GM23248 (cell line): Measurements from ENCODE around the gene TEX28. TPM values are rescaled to one million over a fixed set of nuclear protein-coding genes. Genes with fewer than 3 reads are reported as not detected.
A peak's percentile ranks its signal among the peaks of the same experiment; 100 is the strongest.

Experiments
- DNase-seq: peaks from one replicate; pipeline ENCODE4 v3.0.0-alpha.2; 2015
- H2AFZ ChIP-seq: fragments of 200-600 bp; sonication (generic); 2 replicates; pipeline ENCODE4 v1.6.1; 2016; ENCODE audit warnings: antibody characterized with exemption
- H3F3A ChIP-seq: fragments of 200-600 bp; sonication (generic); 2 replicates; pipeline ENCODE4 v1.6.1; 2016; ENCODE audit warnings: mild to moderate bottlenecking, antibody characterized with exemption, mixed run types; ENCODE audit not compliant: insufficient read depth
- H3K27ac ChIP-seq: fragments of 200-600 bp; sonication (generic); 2 replicates; pipeline ENCODE4 v1.5.1; 2016; ENCODE audit warnings: mild to moderate bottlenecking
- H3K27me3 ChIP-seq: fragments of 200-600 bp; sonication (generic); replicated peaks from 2 replicates; pipeline ENCODE4 v1.6.1; 2016; ENCODE audit warnings: mild to moderate bottlenecking; ENCODE audit not compliant: insufficient read depth
- H3K36me3 ChIP-seq: fragments of 200-600 bp; sonication (generic); 2 replicates; pipeline ENCODE4 v1.6.1; 2016; ENCODE audit warnings: low read depth, mild to moderate bottlenecking
- H3K4me1 ChIP-seq: fragments of 200-600 bp; sonication (generic); 2 replicates; pipeline ENCODE4 v1.6.1; 2016; ENCODE audit warnings: mild to moderate bottlenecking; ENCODE audit not compliant: insufficient read depth
- H3K4me2 ChIP-seq: fragments of 200-600 bp; sonication (generic); one replicate; pipeline ENCODE4 v1.6.1; 2016; ENCODE audit warnings: mild to moderate bottlenecking; ENCODE audit not compliant: unreplicated experiment
- H3K4me3 ChIP-seq: fragments of 200-600 bp; sonication (generic); 2 replicates; pipeline ENCODE4 v1.5.1; 2016; ENCODE audit warnings: mild to moderate bottlenecking
- H3K79me2 ChIP-seq: fragments of 200-600 bp; sonication (generic); 2 replicates; pipeline ENCODE4 v1.6.1; 2016; ENCODE audit warnings: mild to moderate bottlenecking; ENCODE audit not compliant: insufficient read depth
- H3K9ac ChIP-seq: fragments of 200-600 bp; sonication (generic); 2 replicates; pipeline ENCODE4 v1.6.1; 2016; ENCODE audit warnings: mild to moderate bottlenecking
- H3K9me2 ChIP-seq: fragments of 200-600 bp; sonication (generic); 2 replicates; pipeline ENCODE4 v1.6.1; 2016; ENCODE audit warnings: mixed run types, mild to moderate bottlenecking, moderate library complexity; ENCODE audit not compliant: insufficient read depth
- H3K9me3 ChIP-seq: fragments of 200-600 bp; sonication (generic); one replicate; pipeline ENCODE4 v1.6.1; 2017; ENCODE audit warnings: low read depth
- H4K20me1 ChIP-seq: fragments of 200-600 bp; sonication (generic); 2 replicates; pipeline ENCODE4 v1.6.0; 2016; ENCODE audit not compliant: insufficient read depth
- EZH2 ChIP-seq: fragments of 200-600 bp; sonication (generic); IDR thresholded peaks from 2 replicates; pipeline ENCODE4 v1.6.1; 2018; ENCODE audit warnings: antibody characterized with exemption, mild to moderate bottlenecking; ENCODE audit not compliant: insufficient read depth, poor library complexity, severe bottlenecking
- EZH2phosphoT487 ChIP-seq: fragments of 200-600 bp; sonication (generic); IDR thresholded peaks from 2 replicates; pipeline ENCODE4 v1.6.1; 2018; ENCODE audit warnings: antibody characterized with exemption, moderate library complexity, mild to moderate bottlenecking, low read depth; ENCODE audit not compliant: insufficient read depth
- WGBS, 2 experiments: methylation state at CpG; one replicate each; pipeline ENCODE4 v1.1.6; 2015 to 2017; ENCODE audit warnings: low lambda C conversion rate in 2 of 2, low coverage in 1 of 2; ENCODE audit errors: missing lambda C conversion rate in 2 of 2; 5-methylcytosine and 5-hydroxymethylcytosine counted together
- in situ Hi-C: fragments of 300-500 bp; cut with MboI; formaldehyde crosslinking; loops from 2 replicates; pipeline ENCODE4 v1.15.0; 2020
- polyA plus RNA-seq: library from polyadenylated mRNA; unstranded; fragments of >200 nt; fragmentation: Nextera tagmentation; extraction: Ambion mirVana; gene quantifications from 2 replicates; pipeline ENCODE4 v1.2.1, GENCODE V29; 2016
- total RNA-seq: library from RNA; depleted of rRNA; stranded (reverse); fragments of >200 nt; shearing (Covaris generic); gene quantifications from 2 replicates; pipeline ENCODE4 v1.2.3, GENCODE V29; 2014

TEX28 gene
- total and polyA plus RNA-seq, 2 experiments from 2014 or later: not detected

- no peaks in the 10 kb centered on the region for H3K79me2 ChIP-seq
- H2AFZ ChIP-seq: no peak overlapping the region
- H3K27me3 ChIP-seq: no peaks in the 10 kb centered on the region
These were observed 22.6 kb upstream of the TEX28 start for GRCh38 chrX:154317391-154317995.

GRCh38 chrX:154315416-154315815 lies 20.5 kb upstream of the TEX28 start:
- no peak overlapping the region for H3K9ac ChIP-seq
- no peak overlapping the region for H3K4me2 ChIP-seq
- no peak overlapping the region for H2AFZ ChIP-seq
- no peak overlapping the region for H3K27ac ChIP-seq
- no peaks in the 10 kb centered on the region for H3K36me3 ChIP-seq
- no peaks in the 10 kb centered on the region for H4K20me1 ChIP-seq
- WGBS, 2 experiments: 63 to 72% methylated on average over 3 of the region's 3 CpGs
- no peaks in the 10 kb centered on the region for H3K9me2 ChIP-seq
- TF ChIP-seq EZH2 (no peak), EZH2phosphoT487 (no peak)
- no peak for DNase-seq
- no peak overlapping the region for H3K4me3 ChIP-seq
- H3F3A ChIP-seq: no peaks in the 10 kb centered on the region
- H3K9me3 ChIP-seq: no peaks in the 10 kb centered on the region
- no peaks in the 10 kb centered on the region for H3K27me3 ChIP-seq
- peaks cover 7% of the 10 kb centered on the region; the same call in 1 of the 2 replicates for H3K4me1 ChIP-seq
- H3K79me2 ChIP-seq: no peaks in the 10 kb centered on the region
- in situ Hi-C loops: no loop called here

More at GRCh38 chrX:154317391-154317995, 22.6 kb upstream of the TEX28 start:
- no peak overlapping the region for H3K27ac ChIP-seq
- H3K9me3 ChIP-seq: no peaks in the 10 kb centered on the region
- WGBS, 2 experiments: 7 to 8% methylated on average over 4 to 7 of the region's 7 CpGs
- peaks cover 7% of the 10 kb centered on the region; the same call in 1 of the 2 replicates for H3K4me1 ChIP-seq
- in situ Hi-C loops: no loop called here
- TF ChIP-seq EZH2: no peak
- TF ChIP-seq EZH2phosphoT487: no peak
- no peak overlapping the region for H3K4me2 ChIP-seq
- peak; percentile 39 for DNase-seq
- H3K9me2 ChIP-seq: no peaks in the 10 kb centered on the region
- H3K36me3 ChIP-seq: no peaks in the 10 kb centered on the region
- H3K4me3 ChIP-seq: no peak overlapping the region
- H4K20me1 ChIP-seq: no peaks in the 10 kb centered on the region
- H3F3A ChIP-seq: no peaks in the 10 kb centered on the region
- H3K9ac ChIP-seq: no peak overlapping the region

- Histone ChIP-seq H4K20me1 (no peaks in the 10 kb centered on the region), H3K27me3 (no peaks in the 10 kb centered on the region), H3K36me3 (no peaks in the 10 kb centered on the region), H3K4me1 (peaks cover 7% of the 10 kb centered on the region; the same call in 1 of the 2 replicates), H3K9me2 (no peaks in the 10 kb centered on the region), H3K79me2 (no peaks in the 10 kb centered on the region), H2AFZ (no peak overlapping the region), H3K9ac (no peak overlapping the region), H3K27ac (no peak overlapping the region), H3K9me3 (no peaks in the 10 kb centered on the region), H3K4me2 (no peak overlapping the region), H3K4me3 (no peak overlapping the region), H3F3A (no peaks in the 10 kb centered on the region)
- in situ Hi-C loops: no loop called here
- TF ChIP-seq EZH2: no peak
- no peak for TF ChIP-seq EZH2phosphoT487
- no peak for DNase-seq
- WGBS, 2 experiments: 87 to 100% methylated on average over 2 to 5 of the region's 5 CpGs
These were observed 18.2 kb upstream of the TEX28 start for GRCh38 chrX:154313147-154313546.

- no peaks in the 10 kb centered on the region for H3F3A ChIP-seq
- H3K4me1 ChIP-seq: peaks cover 7% of the 10 kb centered on the region; the same call in 1 of the 2 replicates
- no peak overlapping the region for H3K4me3 ChIP-seq
- in situ Hi-C loops: no loop called here
- H3K9ac ChIP-seq: no peak overlapping the region
- DNase-seq: no peak
- no peak overlapping the region for H3K27ac ChIP-seq
- no peaks in the 10 kb centered on the region for H3K9me2 ChIP-seq
- H3K27me3 ChIP-seq: no peaks in the 10 kb centered on the region
- no peaks in the 10 kb centered on the region for H3K36me3 ChIP-seq
- no peaks in the 10 kb centered on the region for H3K79me2 ChIP-seq
- 79 to 81% methylated on average over 7 of the region's 7 CpGs for WGBS, 2 experiments
- no peaks in the 10 kb centered on the region for H3K9me3 ChIP-seq
- TF ChIP-seq EZH2 (no peak), EZH2phosphoT487 (no peak)
- no peak overlapping the region for H2AFZ ChIP-seq
- H3K4me2 ChIP-seq: no peak overlapping the region
- no peaks in the 10 kb centered on the region for H4K20me1 ChIP-seq
These were observed 17.2 kb upstream of the TEX28 start for GRCh38 chrX:154312116-154312515.
